ENCODE data around the gene EPHX1.

Gene EPHX1

DNA sequence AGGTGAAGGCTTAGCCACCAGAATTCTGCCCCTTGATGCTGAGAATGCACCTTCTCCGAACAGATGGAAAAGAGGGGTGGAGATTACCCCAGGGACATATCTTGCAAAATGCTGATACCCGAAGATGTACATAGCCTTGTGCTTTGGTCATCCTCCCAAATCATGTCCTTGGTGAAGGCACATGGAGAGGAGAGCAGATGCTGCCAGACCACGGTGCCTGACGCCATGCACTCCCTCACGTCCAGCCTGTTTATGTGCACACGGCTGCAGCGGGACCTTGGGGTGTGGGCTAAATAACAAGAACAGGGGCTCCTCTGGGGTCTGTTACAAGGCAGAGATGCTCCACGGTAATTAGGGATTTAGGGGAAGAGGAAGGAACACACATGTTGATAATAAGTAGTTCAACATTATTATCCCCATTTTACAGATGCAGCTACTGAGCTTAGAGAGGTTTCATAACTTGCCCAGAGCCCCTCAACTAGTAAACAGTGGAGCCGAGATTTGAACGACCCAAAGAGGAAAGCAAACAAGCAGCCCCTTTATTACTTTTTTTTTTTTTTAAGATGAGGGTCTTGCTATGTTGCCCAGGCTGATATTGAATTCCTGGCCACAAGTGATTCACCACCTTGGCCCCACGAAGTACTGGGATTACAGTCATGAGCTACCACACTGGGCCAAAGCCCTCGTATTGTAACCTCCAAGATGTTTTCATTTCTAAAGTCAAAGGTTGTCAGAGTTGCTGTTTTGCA, 12.9 kb downstream of the EPHX1 start:
- no peak for FAIRE-seq
- DNase-seq (ENCODE audit: insufficient read length, low spot score) = no peak
- TF ChIP-seq, protein P1, sequence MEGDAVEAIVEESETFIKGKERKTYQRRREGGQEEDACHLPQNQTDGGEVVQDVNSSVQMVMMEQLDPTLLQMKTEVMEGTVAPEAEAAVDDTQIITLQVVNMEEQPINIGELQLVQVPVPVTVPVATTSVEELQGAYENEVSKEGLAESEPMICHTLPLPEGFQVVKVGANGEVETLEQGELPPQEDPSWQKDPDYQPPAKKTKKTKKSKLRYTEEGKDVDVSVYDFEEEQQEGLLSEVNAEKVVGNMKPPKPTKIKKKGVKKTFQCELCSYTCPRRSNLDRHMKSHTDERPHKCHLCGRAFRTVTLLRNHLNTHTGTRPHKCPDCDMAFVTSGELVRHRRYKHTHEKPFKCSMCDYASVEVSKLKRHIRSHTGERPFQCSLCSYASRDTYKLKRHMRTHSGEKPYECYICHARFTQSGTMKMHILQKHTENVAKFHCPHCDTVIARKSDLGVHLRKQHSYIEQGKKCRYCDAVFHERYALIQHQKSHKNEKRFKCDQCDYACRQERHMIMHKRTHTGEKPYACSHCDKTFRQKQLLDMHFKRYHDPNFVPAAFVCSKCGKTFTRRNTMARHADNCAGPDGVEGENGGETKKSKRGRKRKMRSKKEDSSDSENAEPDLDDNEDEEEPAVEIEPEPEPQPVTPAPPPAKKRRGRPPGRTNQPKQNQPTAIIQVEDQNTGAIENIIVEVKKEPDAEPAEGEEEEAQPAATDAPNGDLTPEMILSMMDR (IDR thresholded peaks at IDR 0.05; ENCODE audit: insufficient read depth, missing control alignments) = no peak

DNA sequence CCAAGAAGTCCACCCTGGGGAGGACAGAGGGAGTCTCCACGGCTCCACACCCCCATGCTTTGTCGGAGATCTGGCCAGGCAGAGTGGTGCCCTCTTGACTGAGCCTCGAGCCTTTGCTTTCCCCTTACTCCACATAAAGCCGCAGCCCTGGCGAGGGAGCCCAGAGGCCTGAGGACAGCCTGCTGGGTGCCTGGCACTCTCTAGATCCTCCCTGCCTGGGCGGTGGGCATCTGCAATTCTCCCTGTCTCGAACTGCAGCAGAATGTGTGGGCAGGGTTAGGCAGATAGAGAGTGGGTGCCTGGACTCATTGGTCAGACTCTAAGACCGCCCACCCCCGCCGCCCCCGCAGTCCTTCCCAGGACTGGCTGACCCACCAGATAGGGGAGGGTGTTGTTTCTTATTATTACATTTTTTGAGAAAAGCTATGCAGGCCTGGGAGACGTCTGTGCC, 13.9 kb downstream of the EPHX1 start:
- TF ChIP-seq, protein P1 (IDR thresholded peaks at IDR 0.05; ENCODE audit: insufficient read depth, missing control alignments) = no peak
- DNase-seq (ENCODE audit: insufficient read length, low spot score) (no peak), FAIRE-seq (no peak)

DNA sequence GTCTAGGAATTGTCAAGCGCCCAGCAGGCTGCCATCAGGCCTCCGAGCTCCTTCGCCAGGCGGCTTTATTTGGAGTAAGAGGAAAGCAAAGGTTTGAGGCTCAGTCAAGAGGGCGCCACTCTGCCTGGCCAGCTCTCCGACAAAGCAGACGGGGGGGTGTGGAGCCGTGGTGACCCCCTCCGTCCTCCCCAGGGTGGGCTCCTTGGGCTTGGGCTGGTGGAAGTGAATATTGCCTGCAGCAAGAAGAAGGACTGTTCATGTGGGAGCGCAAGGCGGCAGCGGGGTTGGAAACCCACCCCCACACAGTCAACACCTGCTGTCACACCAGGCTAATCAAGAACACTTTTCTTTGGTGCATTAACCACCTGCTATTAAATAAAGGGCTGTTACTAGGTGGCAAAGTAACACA, 14.6 kb downstream of the EPHX1 start:
- no peak for DNase-seq (ENCODE audit: insufficient read length, low spot score)
- FAIRE-seq = no peak
- TF ChIP-seq, protein P1 (IDR thresholded peaks at IDR 0.05; ENCODE audit: insufficient read depth, missing control alignments) = no peak

DNA sequence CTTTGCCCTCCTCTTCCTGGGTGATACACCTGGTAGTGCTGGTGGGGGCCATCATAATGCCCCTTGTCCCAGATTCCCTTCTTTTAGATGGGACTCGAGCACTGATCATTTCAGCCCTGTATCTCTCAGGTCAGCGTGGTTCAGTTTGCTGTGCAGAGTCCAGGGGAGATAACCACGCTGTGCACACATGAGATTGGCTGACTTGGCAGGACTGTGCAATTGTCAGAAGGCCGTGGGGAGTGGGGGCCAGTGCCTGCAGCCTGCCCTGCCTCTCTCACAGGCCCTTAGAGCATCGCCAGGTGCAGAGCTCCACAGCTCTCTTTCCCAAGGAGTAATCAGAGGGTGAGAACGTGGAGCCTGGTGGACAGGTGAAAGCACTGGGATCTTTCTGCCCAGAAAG, 15.2 kb downstream of the EPHX1 start:
- DNase-seq (ENCODE audit: insufficient read length, low spot score) (no peak), FAIRE-seq (no peak)
- TF ChIP-seq, protein P1 (IDR thresholded peaks at IDR 0.05; ENCODE audit: insufficient read depth, missing control alignments) = no peak

DNA sequence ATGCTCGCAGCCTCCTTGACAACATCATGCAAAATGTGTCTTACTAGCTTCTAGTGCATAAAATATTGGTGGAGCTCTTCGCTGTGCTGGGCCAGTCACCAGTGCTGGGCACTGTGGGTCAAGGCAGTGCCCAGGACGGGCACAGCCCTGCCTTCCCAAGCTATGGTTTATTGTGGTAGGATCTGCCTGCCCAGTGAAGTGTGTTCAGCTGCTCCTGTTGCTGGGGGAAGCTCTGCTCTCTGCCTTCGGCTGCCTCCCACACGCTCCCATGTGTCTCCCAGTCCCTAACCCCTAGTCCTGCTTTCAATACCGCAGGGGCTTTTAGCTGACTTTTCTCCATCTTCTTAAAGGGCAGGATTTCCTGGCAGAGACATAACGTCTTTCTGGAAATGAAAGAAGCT, 15.7 kb downstream of the EPHX1 start:
- FAIRE-seq = no peak
- TF ChIP-seq, protein P1 (IDR thresholded peaks at IDR 0.05; ENCODE audit: insufficient read depth, missing control alignments) = no peak
- no peak for DNase-seq (ENCODE audit: insufficient read length, low spot score)

DNA sequence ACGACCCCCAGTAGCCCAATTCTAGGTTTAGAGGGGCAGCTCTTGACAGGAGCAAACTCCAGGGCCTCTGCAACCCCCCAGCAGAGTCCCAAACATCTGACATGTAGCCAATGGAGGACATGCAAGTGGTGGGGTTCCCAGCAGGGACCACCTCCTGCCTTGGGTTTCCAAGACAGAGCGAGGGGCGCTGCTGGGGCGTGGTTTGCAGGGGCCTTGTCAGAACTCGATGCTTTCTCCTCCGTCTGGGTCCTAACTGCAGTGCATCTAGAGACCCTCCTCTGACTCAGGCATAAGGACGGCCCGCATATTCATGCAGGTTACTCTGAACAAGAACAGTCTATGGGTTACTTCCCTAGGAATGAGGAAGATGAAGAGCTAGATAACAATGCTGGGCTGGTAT, 17.2 kb downstream of the EPHX1 start:
- TF ChIP-seq, protein P1 (IDR thresholded peaks at IDR 0.05; ENCODE audit: insufficient read depth, missing control alignments) = no peak
- FAIRE-seq (no peak), DNase-seq (ENCODE audit: insufficient read length, low spot score) (no peak)

DNA sequence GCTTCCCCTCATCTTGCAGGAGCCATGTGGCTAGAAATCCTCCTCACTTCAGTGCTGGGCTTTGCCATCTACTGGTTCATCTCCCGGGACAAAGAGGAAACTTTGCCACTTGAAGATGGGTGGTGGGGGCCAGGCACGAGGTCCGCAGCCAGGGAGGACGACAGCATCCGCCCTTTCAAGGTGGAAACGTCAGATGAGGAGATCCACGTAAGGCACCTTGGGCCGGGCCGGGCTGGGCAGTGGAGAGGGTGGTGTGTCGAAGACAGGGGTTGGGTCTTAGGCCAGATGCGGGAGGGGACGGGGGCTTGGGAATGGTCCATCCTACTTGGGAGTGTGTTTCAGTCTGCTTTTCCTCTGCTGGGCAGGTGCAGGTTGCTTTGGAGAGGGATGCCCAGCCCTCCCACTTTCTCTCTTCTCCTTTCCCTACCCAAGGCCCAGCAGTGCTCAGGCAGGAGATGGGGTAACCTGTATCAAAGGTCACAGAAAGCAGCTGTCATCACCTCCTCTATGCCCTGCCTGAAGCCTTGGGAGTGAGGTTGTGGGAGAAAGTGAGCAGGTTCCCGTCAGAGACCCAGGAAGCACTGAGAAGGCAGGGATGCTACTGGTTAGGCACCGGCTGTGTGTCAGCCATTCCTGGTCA, 18.9 kb downstream of the EPHX1 start:
- TF ChIP-seq, protein P1 (IDR thresholded peaks at IDR 0.05; ENCODE audit: insufficient read depth, missing control alignments) = no peak
- DNase-seq (ENCODE audit: insufficient read length, low spot score) = no peak
- FAIRE-seq = no peak
